Mammary epithelial cell (primary cell): ENCODE measurements around the gene SOCS2.

ENCODE experiments used
- EZH2 ChIP-seq: IDR thresholded peaks from 2 replicates; pipeline ENCODE4 v1.6.1; 2012; ENCODE audit warnings: low read length, inconsistent platforms, borderline replicate concordance
- TF ChIP-seq, protein P1 (sequence below), 2 donors: IDR thresholded peaks in 1 of 2; conservative IDR thresholded peaks in 1 of 2; 2 replicates each; pipeline ENCODE4 v1.5.1; 2011 to 2012; ENCODE audit warnings: inconsistent platforms in 2 of 2, low read length in 2 of 2, mild to moderate bottlenecking in 2 of 2, control low read depth in 1 of 2, low read depth in 1 of 2; ENCODE audit not compliant: insufficient read depth in 1 of 2; ENCODE audit errors: extremely low read depth in 1 of 2

DNA sequence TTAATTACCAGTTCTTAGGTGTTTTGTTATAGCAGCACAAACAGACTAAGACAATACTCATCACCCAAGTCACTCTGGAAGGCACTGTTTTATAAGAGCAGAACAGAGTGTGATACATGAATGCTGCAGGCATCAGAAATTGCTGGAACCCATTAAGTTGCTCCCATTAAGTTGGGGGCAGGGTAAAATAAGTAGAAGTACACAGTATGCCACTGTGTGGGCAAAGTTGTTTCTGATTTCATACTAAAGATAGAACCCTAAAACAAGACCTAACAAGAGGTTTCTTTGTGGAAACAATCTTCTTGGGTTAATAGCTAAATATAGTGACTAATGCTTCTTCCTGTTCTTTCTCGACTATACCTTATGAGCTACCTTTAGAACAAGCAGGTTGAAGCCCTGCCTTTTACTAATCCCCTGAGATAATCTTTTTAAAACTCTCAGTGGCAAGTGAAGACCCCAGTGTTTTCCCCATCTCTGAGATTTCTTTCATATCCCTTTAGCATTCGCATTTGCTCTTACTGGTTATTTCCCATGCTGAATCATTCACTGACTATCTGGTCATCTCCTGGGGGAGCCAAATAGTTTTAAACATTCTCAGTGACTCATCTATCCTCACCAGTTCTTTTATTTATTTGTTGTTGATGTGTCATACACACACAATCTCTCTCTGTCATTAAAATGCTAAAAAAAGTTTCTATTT, 52.3 kb downstream of the SOCS2 start:
- no peak for TF ChIP-seq EZH2
- TF ChIP-seq, protein P1, sequence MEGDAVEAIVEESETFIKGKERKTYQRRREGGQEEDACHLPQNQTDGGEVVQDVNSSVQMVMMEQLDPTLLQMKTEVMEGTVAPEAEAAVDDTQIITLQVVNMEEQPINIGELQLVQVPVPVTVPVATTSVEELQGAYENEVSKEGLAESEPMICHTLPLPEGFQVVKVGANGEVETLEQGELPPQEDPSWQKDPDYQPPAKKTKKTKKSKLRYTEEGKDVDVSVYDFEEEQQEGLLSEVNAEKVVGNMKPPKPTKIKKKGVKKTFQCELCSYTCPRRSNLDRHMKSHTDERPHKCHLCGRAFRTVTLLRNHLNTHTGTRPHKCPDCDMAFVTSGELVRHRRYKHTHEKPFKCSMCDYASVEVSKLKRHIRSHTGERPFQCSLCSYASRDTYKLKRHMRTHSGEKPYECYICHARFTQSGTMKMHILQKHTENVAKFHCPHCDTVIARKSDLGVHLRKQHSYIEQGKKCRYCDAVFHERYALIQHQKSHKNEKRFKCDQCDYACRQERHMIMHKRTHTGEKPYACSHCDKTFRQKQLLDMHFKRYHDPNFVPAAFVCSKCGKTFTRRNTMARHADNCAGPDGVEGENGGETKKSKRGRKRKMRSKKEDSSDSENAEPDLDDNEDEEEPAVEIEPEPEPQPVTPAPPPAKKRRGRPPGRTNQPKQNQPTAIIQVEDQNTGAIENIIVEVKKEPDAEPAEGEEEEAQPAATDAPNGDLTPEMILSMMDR (conservative IDR thresholded peaks at IDR 0.05 in 1 of 2, IDR thresholded peaks at IDR 0.05 in 1 of 2; ENCODE audit: extremely low read depth in 1 of 2, insufficient read depth in 1 of 2, low read depth in 1 of 2, low read length in 2 of 2) = no peak
